Left ventricle myocardium inferior (tissue), 1 donor: ENCODE results near the gene FAM168B. TPM values are rescaled to one million over a fixed set of nuclear protein-coding genes. Genes with fewer than 3 reads are reported as not detected.

Source experiments
- DNase-seq: peaks from one replicate; pipeline ENCODE4 v3.0.0-alpha.2; 2020
- H3K27ac ChIP-seq: fragments of 200-600 bp; replicated peaks from 2 replicates; pipeline ENCODE4 v1.8.0; 2021
- H3K27me3 ChIP-seq: fragments of 200-600 bp; 2 replicates; pipeline ENCODE4 v1.8.0; 2021; ENCODE audit warnings: low read depth
- H3K36me3 ChIP-seq: fragments of 200-600 bp; 2 replicates; pipeline ENCODE4 v1.8.0; 2021
- H3K4me1 ChIP-seq: fragments of 200-600 bp; 2 replicates; pipeline ENCODE4 v1.8.0; 2021
- H3K4me3 ChIP-seq: fragments of 200-600 bp; 2 replicates; pipeline ENCODE4 v1.8.0; 2021; ENCODE audit warnings: mild to moderate bottlenecking, moderate library complexity
- H3K9me3 ChIP-seq: fragments of 200-600 bp; replicated peaks from 2 replicates; pipeline ENCODE4 v1.8.0; 2021
- CTCF ChIP-seq: fragments of 200-600 bp; IDR thresholded peaks from 2 replicates; pipeline ENCODE4 v1.8.0; 2021; ENCODE audit warnings: antibody characterized with exemption, mild to moderate bottlenecking, borderline replicate concordance
- intact Hi-C: fragments of 100-400 bp; cut with micrococcal nuclease; formaldehyde crosslinking; loops from one replicate; pipeline ENCODE4 v1.11.0; 2022
- total RNA-seq: library from RNA; stranded (reverse); fragmentation: NEBNext Ultra II Directional; extraction: Animal tissue kit (Norgen Biotek cat#: 25700); gene quantifications from one replicate; pipeline ENCODE4 v1.2.1, GENCODE V29; 2021
- donor health status: DM: no; HTN: yes; CAD: no; lungs with severe emphysema.

The FAM168B gene
- total RNA-seq, 1 donor from 2014 or later = 90.5 TPM

GRCh38 chr2:131035112-131035825, 58.0 kb downstream of the FAM168B start:
- Histone ChIP-seq H3K27ac (no peak overlapping the region), H3K36me3 (no peaks in the 10 kb centered on the region), H3K27me3 (peaks cover 69% of the 10 kb centered on the region), H3K4me3 (peak overlapping the region; percentile 57), H3K9me3 (no peaks in the 10 kb centered on the region), H3K4me1 (peaks cover 13% of the 10 kb centered on the region)
- no peak for DNase-seq
- TF ChIP-seq CTCF = no peak
- intact Hi-C loops = no loop called here

GRCh38 chr2:131034122-131035051, 58.9 kb downstream of the FAM168B start:
- Histone ChIP-seq H3K9me3 (no peaks in the 10 kb centered on the region), H3K4me1 (peaks cover 5% of the 10 kb centered on the region), H3K27me3 (peaks cover 60% of the 10 kb centered on the region), H3K27ac (no peak overlapping the region), H3K36me3 (no peaks in the 10 kb centered on the region), H3K4me3 (peak overlapping the region; percentile 57)
- DNase-seq = no peak
- no peak for TF ChIP-seq CTCF
- intact Hi-C loops = no loop called here

GRCh38 chr2:131033786-131034121, 59.5 kb downstream of the FAM168B start:
- H3K4me3 ChIP-seq = no peak overlapping the region
- H3K27me3 ChIP-seq = peaks cover 54% of the 10 kb centered on the region
- no peaks in the 10 kb centered on the region for H3K36me3 ChIP-seq
- intact Hi-C loops = no loop called here
- TF ChIP-seq CTCF = no peak
- H3K9me3 ChIP-seq = no peaks in the 10 kb centered on the region
- H3K4me1 ChIP-seq = peaks cover 5% of the 10 kb centered on the region
- no peak for DNase-seq
- no peak overlapping the region for H3K27ac ChIP-seq

GRCh38 chr2:131032393-131032836, 60.8 kb downstream of the FAM168B start:
- Histone ChIP-seq H3K9me3 (peaks cover 5% of the 10 kb centered on the region), H3K27me3 (peaks cover 49% of the 10 kb centered on the region), H3K36me3 (no peaks in the 10 kb centered on the region), H3K4me3 (no peak overlapping the region), H3K4me1 (peaks cover 5% of the 10 kb centered on the region), H3K27ac (no peak overlapping the region)
- TF ChIP-seq CTCF = no peak
- intact Hi-C loops = no loop called here
- DNase-seq = no peak

- Histone ChIP-seq H3K9me3 (peaks cover 5% of the 10 kb centered on the region), H3K36me3 (no peaks in the 10 kb centered on the region), H3K27me3 (peaks cover 45% of the 10 kb centered on the region), H3K4me1 (peaks cover 5% of the 10 kb centered on the region), H3K27ac (no peak overlapping the region), H3K4me3 (no peak overlapping the region)
- DNase-seq = no peak
- intact Hi-C loops = no loop called here
- no peak for TF ChIP-seq CTCF
These were observed 61.4 kb downstream of the FAM168B start for GRCh38 chr2:131031875-131032274.
